Neural cell (in vitro differentiated cells): ENCODE results near the gene OVOL3.

Source experiments
- EP300 ChIP-seq: fragments of 450-650 bp; conservative IDR thresholded peaks from 2 replicates; pipeline ENCODE4 v1.6.1; 2014; ENCODE audit warnings: antibody characterized with exemption, mild to moderate bottlenecking, moderate library complexity; ENCODE audit not compliant: poor library complexity, severe bottlenecking
- EZH2 ChIP-seq: fragments of 200-600, 300-800 bp; shearing (Covaris generic), sonication (generic); IDR thresholded peaks from 2 replicates; pipeline ENCODE4 v1.6.1; 2014; ENCODE audit warnings: antibody characterized with exemption, low read length, borderline replicate concordance, mild to moderate bottlenecking; ENCODE audit not compliant: insufficient read depth, poor library complexity, severe bottlenecking
- MXI1 ChIP-seq: fragments of 450-650 bp; conservative IDR thresholded peaks from 2 replicates; pipeline ENCODE4 v1.6.1; 2014; ENCODE audit warnings: antibody characterized with exemption, mild to moderate bottlenecking; ENCODE audit not compliant: poor library complexity, severe bottlenecking
- POLR2AphosphoS5 ChIP-seq: IDR thresholded peaks from 2 replicates; pipeline ENCODE4 v1.6.1; 2012
- RAD21 ChIP-seq: fragments of 450-650 bp; conservative IDR thresholded peaks from 2 replicates; pipeline ENCODE4 v1.6.1; 2014; ENCODE audit warnings: antibody characterized with exemption, mild to moderate bottlenecking, moderate library complexity
- SMC3 ChIP-seq: fragments of 450-650 bp; conservative IDR thresholded peaks from 2 replicates; pipeline ENCODE4 v1.6.1; 2014; ENCODE audit warnings: antibody characterized with exemption, mild to moderate bottlenecking, moderate library complexity; ENCODE audit not compliant: poor library complexity
- TF ChIP-seq, protein P1 (sequence below): fragments of 450-650 bp; IDR thresholded peaks from 2 replicates; pipeline ENCODE4 v1.5.1; 2014; ENCODE audit warnings: antibody characterized with exemption, mild to moderate bottlenecking, moderate library complexity; ENCODE audit not compliant: poor library complexity, severe bottlenecking
- TF ChIP-seq, protein P2 (sequence below): IDR thresholded peaks from 2 replicates; pipeline ENCODE4 v1.6.1; 2012; ENCODE audit warnings: borderline replicate concordance

GRCh38 chr19:36152019-36152351, 41.0 kb downstream of the OVOL3 start:
- TF ChIP-seq, protein P1, sequence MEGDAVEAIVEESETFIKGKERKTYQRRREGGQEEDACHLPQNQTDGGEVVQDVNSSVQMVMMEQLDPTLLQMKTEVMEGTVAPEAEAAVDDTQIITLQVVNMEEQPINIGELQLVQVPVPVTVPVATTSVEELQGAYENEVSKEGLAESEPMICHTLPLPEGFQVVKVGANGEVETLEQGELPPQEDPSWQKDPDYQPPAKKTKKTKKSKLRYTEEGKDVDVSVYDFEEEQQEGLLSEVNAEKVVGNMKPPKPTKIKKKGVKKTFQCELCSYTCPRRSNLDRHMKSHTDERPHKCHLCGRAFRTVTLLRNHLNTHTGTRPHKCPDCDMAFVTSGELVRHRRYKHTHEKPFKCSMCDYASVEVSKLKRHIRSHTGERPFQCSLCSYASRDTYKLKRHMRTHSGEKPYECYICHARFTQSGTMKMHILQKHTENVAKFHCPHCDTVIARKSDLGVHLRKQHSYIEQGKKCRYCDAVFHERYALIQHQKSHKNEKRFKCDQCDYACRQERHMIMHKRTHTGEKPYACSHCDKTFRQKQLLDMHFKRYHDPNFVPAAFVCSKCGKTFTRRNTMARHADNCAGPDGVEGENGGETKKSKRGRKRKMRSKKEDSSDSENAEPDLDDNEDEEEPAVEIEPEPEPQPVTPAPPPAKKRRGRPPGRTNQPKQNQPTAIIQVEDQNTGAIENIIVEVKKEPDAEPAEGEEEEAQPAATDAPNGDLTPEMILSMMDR = no peak
- TF ChIP-seq EZH2 = no peak
- TF ChIP-seq, protein P2, sequence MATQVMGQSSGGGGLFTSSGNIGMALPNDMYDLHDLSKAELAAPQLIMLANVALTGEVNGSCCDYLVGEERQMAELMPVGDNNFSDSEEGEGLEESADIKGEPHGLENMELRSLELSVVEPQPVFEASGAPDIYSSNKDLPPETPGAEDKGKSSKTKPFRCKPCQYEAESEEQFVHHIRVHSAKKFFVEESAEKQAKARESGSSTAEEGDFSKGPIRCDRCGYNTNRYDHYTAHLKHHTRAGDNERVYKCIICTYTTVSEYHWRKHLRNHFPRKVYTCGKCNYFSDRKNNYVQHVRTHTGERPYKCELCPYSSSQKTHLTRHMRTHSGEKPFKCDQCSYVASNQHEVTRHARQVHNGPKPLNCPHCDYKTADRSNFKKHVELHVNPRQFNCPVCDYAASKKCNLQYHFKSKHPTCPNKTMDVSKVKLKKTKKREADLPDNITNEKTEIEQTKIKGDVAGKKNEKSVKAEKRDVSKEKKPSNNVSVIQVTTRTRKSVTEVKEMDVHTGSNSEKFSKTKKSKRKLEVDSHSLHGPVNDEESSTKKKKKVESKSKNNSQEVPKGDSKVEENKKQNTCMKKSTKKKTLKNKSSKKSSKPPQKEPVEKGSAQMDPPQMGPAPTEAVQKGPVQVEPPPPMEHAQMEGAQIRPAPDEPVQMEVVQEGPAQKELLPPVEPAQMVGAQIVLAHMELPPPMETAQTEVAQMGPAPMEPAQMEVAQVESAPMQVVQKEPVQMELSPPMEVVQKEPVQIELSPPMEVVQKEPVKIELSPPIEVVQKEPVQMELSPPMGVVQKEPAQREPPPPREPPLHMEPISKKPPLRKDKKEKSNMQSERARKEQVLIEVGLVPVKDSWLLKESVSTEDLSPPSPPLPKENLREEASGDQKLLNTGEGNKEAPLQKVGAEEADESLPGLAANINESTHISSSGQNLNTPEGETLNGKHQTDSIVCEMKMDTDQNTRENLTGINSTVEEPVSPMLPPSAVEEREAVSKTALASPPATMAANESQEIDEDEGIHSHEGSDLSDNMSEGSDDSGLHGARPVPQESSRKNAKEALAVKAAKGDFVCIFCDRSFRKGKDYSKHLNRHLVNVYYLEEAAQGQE = no peak
- no peak for TF ChIP-seq RAD21
- no peak for TF ChIP-seq POLR2AphosphoS5
- no peak for TF ChIP-seq EP300
- TF ChIP-seq SMC3 = no peak
- TF ChIP-seq MXI1 = no peak
